GM19023 (cell line): Measurements from ENCODE around the gene TEX10.
"Not testable (repeated sequence)": the region's sequence is repeated elsewhere in the genome, so short reads cannot be mapped to it uniquely, and the experiment has no call there.

Experiments
- ATAC-seq: cut with Tn5 transposase; IDR thresholded peaks from one replicate; pipeline ENCODE4 v1.9.1; 2021; ENCODE audit warnings: mild to moderate bottlenecking, moderate library complexity; ENCODE audit not compliant: unreplicated experiment

TEX10 gene

DNA sequence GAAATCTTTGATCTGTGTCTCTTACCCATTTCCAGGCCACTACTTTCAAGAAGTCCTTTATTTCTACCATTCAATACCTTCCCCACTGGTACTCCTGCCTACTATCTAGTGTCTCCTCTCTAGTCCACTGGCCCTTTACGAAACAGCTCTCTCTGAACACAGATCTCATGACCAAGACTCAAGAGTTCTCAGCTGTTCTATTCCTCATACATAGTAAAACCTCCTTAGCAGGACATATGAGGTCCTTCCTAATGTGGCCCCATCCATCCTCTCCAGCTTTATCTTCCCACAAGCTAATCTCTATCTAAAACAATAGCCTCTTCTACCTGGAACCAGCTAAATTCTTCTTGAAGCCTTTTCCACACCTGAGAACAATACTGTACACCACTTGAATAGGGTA, 2.6 kb downstream of the TEX10 start:
- ATAC-seq = no peak

DNA sequence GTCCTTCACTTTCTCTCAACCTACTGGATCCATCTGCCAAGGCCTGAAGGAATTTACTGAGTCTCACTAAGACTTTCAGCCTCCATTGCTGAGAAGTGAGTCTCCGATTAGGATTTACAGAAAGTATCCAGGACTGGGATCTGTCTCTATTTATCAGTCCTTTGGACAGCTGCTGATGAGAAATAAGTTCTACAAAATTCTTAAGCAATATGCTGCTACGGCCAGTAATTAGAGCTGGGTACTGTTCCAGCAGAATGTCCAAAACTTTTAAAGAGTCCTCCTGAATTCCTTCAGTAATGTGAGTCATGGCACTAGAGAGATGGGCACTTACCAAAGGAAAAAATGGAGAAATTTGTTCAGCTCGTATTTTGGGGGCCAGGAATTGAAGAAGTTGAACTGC, 5.9 kb downstream of the TEX10 start:
- no peak for ATAC-seq

DNA sequence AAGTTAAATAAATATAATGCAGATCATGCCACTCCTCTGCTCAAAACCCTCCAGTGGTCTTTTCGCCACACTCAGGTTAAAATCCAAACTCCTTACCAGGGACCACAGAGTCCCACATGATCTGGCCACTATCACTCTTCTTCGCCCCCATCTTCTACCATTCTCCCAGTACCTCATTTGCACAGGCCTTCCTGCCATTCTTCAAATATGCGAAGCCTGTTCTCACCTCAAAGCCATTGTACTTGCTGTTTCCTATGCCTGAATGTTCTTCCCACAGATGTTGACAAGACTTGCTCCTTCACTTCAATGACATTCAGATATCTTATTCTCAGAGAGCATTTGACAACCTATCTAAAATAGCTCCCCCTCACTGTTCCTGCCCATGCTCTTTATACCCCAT, 10.9 kb downstream of the TEX10 start:
- no peak for ATAC-seq

DNA sequence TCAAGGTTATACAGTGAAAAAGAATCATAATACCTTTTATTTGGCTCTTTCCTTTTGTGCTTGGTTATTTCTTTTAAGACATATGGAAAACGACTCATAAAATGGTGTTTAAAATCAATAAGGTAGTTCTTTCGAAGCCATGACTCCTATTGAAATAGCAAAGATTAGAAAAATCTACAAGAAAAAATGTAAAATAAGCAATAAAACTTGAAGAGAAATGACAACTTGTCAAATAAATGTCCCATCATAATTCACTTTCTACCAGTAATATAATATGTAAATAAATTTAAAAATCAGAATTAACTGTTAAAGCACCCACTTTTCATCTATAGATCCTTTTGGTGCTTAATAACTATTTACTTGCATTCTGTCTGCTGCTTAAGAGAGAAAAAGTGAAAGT, 12.5 kb downstream of the TEX10 start:
- ATAC-seq = no peak

DNA sequence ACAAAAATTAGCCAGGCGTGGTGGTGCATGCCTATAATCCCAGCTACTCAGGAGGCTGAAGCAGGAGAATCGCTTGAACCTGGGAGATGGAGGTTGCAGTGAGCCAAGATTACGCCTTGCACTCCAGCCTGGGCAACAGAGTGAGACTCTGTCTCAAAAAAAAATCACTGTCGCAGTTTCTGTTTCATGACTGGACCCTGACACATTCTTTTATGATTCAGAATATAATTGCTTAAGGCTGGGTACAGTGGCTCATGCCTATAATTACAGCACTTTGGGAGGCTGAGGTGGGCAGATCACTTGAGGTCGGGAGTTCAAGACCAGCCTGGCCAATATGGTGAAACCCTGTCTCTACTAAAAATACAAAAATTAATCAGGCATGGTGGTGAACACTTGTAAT, 14.0 kb downstream of the TEX10 start:
- ATAC-seq = not testable (repeated sequence)

DNA sequence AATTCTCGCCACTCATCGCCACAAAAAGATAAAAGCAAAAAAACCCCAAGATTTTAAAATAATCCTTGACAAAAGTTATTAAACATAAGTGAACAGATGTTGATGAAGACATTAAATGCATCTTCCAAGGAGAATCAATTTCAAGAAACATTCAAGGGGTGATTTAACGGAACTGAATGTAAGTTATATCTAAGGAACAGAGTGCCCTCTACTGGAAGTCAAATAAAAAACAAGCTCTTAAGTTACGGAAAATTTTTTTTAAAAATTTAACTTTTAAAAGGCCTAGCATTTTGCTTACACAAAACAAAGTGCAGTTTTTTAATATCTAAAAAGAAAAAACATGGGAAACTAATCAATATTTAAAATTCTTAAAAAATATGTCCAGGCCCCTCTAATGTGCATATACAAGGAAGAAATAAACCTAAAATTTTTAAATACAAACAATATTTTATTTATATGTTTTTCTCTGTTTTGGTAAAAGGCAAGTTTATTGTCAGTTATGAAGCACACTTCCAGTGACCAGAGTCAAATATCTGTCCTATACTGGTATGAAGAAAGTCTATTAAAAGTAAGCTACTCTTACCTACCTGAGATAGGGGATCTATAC, 28.0 kb downstream of the TEX10 start:
- no peak for ATAC-seq

DNA sequence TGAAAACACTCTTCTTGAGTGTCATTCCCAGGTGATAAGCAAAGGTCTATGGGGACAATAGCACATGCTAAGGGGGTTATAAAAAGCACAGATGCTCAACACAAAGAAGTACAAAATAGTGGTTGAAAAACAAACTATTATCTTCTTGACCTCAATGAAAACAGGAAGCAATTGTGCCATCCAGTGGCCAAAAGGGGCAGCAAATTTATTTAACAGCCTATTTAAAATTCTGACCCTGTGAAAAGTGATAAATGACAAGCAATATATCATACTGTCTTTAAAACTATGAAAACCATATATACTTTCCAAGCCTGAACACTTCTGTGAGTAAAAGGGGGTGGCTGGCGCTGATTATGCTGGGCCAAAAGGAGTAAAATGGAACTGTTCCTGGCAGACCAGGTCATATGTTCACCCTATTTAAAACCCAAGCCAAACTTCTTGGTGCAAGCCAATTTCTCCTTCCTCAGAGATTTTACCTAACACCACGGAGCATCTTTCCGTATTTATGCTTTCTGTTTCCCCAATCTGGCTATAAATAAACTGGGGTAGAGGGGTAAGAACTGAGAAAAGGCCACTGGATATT, 29.7 kb downstream of the TEX10 start:
- no peak for ATAC-seq

DNA sequence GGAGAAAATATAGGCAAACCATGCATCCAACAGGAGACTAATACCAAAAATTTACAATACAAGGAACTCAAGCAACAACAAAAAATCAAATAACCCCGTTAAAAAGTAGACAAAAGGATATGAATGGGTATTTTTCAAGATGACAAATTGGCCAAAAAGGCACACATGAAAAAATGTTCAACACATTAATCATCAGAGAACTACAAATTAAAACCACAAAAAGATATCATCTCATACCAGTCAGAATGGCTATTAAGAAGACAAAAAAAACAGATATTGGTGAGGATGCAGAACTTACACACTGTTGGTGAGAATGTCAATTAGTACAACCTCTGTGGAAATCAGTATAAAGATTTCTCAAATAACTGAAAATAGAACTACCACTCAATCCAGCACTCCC, 35.0 kb downstream of the TEX10 start:
- no peak for ATAC-seq

DNA sequence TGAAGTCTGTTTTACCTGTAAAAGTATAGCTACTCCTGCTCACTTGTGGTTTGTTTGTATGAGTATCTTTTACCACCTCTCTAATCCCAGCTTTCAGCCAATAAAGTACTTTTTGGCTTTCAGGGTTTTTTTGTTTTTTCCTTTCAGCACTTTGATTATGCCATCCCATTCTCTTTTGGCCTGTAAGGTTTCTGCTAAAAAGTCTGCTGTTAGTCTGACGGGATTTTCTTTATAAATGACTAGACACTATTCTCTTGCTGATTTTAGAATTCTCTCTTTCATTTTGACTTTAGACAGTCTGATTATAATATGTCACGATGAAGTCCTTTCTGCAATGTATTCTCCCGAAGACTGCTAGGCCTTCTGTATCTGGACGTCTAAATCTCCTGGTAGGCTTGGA, 37.2 kb downstream of the TEX10 start:
- ATAC-seq = no peak

DNA sequence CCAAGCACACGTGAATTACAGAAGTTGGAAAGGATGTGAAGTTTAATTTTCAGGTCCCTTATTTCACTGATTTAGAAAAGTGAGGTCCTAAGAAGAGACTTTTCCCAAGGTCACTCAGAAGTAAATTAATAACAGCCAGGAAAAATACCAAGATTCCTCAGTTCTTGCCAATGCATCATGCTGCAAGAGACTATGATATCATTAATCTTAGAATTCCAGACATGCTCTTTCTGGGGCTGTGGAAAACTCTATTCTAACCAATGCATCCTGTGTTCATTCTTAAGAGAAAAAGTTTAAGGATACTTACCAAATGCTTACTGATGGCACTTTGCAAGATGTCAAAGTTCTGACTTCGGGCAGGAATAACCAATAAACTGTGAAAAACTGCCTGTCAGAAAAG, 42.8 kb downstream of the TEX10 start:
- no peak for ATAC-seq

DNA sequence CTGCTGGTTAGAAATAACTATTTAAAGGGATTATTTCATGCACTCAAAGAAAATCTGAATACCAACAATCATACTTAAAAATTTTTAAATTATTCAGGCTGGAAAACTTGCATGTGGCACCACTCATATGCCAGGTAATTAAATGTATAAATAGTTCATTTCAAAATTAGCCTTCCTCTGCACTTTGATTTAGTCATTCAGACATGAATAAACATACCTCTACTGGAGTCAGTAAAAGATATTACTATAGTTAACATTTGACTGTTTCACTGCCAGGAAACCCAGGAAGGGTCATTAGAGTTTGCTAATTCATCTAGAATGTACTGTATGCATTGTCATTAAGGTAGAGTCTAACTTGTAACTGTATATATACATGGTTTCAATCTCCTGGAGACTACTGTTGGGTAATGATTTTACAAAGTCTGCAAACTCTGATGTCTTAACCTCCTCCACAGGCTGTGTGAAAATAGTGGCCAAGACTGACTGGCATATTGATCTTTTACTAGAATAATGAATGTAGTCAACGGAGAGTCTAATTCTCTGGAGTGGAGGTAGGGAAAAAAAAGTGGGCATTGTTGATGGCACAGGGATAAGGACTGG, 43.7 kb downstream of the TEX10 start:
- ATAC-seq = no peak

DNA sequence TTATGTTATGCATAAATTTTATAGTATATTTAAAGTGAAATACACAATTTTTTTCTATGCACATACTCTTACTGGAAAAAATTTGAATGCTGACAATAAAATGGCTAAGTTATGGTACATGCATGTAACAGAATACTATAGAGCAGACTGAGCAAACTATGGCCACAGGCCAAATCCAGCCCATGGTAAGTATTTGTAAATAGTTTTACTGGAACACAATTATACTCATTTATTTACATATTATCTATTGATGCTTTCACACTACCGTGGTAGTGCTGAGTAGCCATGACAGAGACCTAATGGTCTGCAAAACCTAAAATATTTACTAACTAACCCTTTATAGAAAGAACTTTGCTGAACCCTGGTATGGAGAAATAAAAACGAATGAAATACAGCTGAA, 45.7 kb downstream of the TEX10 start:
- ATAC-seq = no peak

DNA sequence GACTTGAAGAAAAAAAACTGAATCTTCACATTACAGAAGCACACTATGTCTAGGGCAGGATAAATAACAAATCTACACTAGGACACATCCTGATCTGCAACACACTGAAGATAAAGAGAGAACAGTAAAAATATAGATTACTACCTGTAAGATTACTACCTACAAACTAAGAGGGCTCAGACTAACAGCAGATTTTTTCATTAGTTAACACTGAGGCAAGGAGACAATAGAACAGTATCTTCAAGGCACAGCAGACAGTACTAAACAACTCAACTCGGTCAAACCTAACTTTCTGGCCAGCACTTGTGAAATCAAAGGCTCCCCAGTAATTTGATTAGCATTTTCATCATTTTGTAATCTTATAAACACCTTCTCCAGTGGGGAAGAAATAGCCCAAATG, 46.5 kb downstream of the TEX10 start:
- no peak for ATAC-seq

DNA sequence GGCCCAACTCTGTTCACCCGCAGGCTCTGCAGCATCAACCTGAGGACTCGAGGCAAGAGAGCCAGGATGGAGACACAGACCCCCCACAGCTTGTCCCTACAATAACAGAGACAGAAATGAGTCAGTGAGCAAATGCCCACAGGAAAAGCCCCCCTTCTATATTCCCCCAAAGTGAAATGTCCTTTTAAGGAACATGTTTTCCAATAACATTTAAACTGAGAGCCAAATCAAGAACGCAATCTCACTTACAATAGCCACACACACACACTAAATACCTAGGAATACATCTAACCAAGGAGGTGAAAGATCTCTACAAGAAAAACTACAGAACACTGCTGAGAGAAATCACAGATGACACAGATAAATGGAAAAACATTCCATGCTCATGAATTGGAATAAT, 49.0 kb downstream of the TEX10 start:
- no peak for ATAC-seq

DNA sequence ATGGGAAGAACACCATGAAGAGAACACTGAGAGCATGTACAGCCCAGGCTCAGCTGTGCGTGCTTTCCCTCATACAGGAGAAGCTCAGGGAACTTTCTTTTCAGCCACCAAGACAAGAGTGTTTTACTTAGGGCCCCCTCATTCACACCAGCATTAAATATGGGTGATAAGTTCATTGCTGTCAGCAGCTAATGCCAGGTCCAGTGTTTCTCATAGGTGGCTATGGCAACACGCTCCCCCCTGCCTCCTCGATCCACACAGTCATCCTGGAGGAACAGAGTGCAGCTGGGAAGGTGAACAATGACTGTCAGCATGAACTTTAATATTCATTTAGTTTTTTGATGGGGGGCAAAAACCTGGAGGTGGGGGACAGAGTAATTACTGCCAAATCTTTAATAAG, 54.4 kb downstream of the TEX10 start:
- no peak for ATAC-seq

DNA sequence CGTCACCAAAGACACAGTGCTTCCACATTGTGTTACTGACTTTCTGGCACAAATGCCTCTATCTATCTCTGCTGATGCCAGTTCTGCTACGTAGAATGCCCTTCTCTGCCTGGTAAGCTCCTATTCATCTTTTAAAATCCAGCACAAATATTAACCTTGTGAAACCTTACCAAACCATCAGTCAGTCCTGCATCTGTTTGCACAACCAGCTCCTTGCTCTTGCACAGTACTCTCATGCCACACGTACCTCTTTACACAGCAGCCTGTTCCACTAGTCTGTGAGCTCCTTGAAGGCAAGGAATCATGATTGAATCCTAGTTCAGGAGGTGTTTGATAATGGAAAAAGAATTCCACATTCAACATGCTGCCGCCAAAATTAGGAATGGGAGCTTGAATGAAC, 56.3 kb downstream of the TEX10 start:
- ATAC-seq = no peak

DNA sequence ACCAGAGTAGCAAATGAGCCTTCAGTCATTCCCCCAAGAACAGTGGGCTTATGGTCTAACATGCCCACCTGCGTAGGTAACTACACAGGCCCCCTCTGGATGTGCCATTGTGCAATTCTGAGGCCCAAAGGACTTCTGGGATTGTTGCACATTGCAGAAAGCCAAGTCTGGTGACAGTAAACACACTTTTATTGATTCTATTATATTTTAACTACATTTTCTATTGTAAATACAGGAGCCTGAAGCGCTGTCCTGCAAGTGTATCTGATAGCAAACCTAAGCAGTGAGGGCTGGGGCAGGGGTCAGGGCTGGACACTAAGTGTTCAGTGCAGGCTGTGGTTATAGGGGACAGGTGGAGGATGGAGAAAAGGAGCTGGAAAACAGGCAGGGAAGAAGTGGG, 57.5 kb downstream of the TEX10 start:
- no peak for ATAC-seq

DNA sequence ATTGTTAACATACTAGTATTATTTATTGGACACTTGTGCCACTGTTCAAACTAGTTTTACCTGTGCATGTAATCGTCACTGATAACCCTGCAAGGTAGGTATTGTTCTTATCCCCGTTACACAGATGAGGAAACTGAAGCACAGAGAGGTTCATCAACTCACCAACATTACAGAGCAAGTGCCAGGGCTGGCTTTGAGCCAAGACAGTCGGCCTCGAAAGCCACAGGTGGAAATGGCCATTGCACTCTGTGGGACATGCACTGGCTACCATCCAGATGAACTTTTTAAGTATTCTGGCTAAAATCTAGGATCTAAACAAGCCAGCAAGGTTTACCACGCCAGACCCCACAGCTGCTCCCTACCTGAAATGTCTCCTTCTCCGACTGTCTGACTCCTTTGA, 57.9 kb downstream of the TEX10 start:
- no peak for ATAC-seq

DNA sequence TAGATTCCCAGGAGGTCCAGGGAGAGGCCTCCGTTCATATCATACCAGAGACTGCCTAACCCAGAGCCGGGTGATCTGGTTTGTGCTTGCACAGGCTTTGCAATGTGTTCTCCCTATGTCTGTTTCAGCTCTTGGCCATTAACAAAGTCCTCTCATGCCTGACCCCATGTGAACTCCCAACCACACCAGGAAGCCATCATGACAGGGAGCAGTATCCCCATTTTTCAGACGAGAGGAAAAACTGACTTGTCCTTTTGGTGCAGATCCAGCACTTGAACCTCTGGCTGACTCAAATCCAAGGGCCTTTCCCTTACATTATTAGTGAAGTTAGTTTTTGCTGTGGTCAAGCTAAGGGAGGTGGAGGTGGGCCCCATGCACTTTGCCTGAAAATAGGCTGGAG, 58.4 kb downstream of the TEX10 start:
- no peak for ATAC-seq

DNA sequence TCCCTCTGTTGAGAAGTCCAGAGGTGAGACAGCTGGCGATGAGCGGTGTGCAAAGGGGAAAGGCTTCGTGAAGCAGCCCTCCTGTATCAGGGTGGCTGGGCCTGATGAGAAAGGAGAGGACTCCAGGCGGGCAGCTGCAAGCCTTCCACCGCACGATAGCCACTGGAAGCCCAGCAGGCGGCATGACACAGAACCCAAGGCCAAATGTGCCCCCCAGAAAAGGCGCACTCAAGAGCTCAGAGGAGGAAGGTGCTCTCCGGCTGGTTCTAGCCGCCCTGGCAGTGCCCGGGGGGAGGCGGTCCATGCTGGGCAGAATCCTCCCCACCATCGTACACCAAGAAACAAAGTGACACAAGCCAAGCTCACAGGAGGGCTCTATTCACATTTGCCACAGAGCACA, 60.3 kb downstream of the TEX10 start:
- ATAC-seq = no peak

DNA sequence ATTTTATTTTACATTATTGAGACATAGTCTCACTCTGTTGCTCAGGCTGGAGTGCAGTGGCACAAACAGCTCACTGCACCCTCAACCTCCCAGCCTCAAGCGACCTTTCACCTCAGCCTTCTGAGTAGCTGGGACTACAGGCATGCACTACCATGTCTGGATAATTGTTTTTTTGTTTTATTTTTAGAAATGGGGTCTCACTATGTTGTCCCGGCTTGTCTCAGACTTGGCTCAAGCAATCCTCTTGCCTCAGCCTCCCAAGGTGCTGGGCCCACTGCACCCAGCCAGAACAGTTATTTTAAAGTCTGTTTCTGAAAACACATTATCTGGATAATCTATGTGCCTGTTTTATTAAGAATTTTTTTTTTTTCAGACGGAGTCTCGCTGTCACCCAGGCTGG, 62.0 kb downstream of the TEX10 start:
- no peak for ATAC-seq

DNA sequence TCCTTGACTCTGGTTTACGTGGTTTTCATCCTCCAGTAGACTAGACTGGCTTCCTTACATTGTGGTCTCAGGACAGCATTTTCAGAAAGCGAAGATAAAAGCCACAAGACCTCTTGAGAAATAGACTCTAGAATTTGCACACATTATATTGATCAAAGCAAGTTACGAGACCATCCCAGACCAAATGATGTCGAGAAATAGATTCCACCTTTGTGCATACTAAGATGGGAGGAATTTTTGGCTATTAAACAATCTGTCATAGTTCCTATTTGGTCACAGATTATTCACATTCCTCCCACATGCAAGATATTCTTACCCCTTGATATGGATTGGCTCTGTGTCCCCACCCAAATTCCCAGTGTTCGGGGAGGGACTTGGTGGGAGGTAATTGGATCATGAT, 65.6 kb downstream of the TEX10 start:
- ATAC-seq = no peak

DNA sequence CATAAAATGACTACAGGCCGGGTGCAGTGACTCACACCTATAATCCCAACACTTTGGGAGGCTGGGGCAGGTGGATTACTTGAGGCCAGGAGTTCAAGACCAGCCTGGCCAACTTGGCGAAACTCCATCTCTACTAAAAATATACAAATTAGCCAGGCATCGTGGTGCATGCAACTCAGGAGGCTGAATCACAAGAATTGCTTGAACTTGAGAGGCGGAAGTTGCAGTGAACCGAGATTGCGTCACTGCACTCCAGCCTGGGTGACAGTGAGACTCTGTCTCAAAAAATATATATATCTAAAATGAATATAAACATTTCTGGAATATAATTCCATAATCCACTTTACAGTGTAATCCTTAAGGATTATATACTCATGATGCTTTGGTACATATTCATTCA, 66.5 kb downstream of the TEX10 start:
- no peak for ATAC-seq
